Breast epithelium (tissue), 4 donors: ENCODE results near the gene LCP2. TPM values are rescaled to one million over a fixed set of nuclear protein-coding genes. Genes with fewer than 3 reads are reported as not detected.

Experiments
- DNase-seq, 2 donors: peaks; one replicate each; pipeline ENCODE4 v3.0.0-alpha.2; 2019; ENCODE audit warnings: low spot score in 2 of 2
- H3K27ac ChIP-seq, 2 donors: fragments of 200-600 bp; sonication (generic) in 1 of 2; one replicate each; pipeline ENCODE4 v1.5.1; 2016 to 2019; ENCODE audit warnings: mild to moderate bottlenecking in 1 of 2
- H3K27me3 ChIP-seq, 2 donors: fragments of 200-600 bp; sonication (generic) in 1 of 2; one replicate each; pipeline versions ENCODE4 v1.5.1 to v1.6.0; 2017 to 2019; ENCODE audit warnings: control low read depth in 1 of 2, mild to moderate bottlenecking in 1 of 2
- H3K36me3 ChIP-seq: fragments of 200-600 bp; one replicate; pipeline ENCODE4 v1.5.1; 2019
- H3K4me1 ChIP-seq, 2 donors: fragments of 200-600 bp; sonication (generic); one replicate each; pipeline ENCODE4 v1.5.1; 2016 to 2019; ENCODE audit warnings: control low read depth in 1 of 2
- H3K4me3 ChIP-seq, 3 donors: fragments of 200-600 bp; sonication (generic); 1 replicate in 2 of 3; 2 replicates in 1 of 3; pipeline ENCODE4 v1.5.1; 2016 to 2019; ENCODE audit warnings: mild to moderate bottlenecking in 3 of 3, moderate library complexity in 2 of 3
- H3K9me3 ChIP-seq, 2 donors: fragments of 200-600 bp; sonication (generic) in 1 of 2; one replicate each; pipeline ENCODE4 v1.5.1; 2016 to 2019; ENCODE audit warnings: control low read depth in 1 of 2
- CTCF ChIP-seq, 3 donors: fragments of 450-650 bp; IDR thresholded peaks; one replicate each; pipeline ENCODE4 v1.5.1; 2016 to 2017; ENCODE audit warnings: antibody characterized with exemption in 3 of 3, mild to moderate bottlenecking in 3 of 3, moderate library complexity in 3 of 3
- POLR2A ChIP-seq: fragments of 450-650 bp; IDR thresholded peaks from one replicate; pipeline ENCODE4 v1.6.1; 2016; ENCODE audit warnings: antibody characterized with exemption, mild to moderate bottlenecking, moderate library complexity
- POLR2AphosphoS5 ChIP-seq, 3 donors: sonication (generic); formaldehyde crosslinking; IDR thresholded peaks; one replicate each; pipeline ENCODE4 v1.6.1; 2017; ENCODE audit warnings: antibody characterized with exemption in 3 of 3
- intact Hi-C: fragments of 100-400 bp; cut with DNase I; formaldehyde crosslinking; loops from one replicate; pipeline ENCODE4 v1.15.1; 2023; ENCODE audit warnings: low total_unique reads
- total RNA-seq, 3 donors: library from RNA; depleted of rRNA; stranded (reverse); fragments of >200 nt; gene quantifications; one replicate each; pipeline ENCODE4 v1.1.0, GENCODE V29; 2016

LCP2 gene
- total RNA-seq, 3 donors from 2014 or later, result 15.4 to 41.4 (median 21.8) TPM

DNA sequence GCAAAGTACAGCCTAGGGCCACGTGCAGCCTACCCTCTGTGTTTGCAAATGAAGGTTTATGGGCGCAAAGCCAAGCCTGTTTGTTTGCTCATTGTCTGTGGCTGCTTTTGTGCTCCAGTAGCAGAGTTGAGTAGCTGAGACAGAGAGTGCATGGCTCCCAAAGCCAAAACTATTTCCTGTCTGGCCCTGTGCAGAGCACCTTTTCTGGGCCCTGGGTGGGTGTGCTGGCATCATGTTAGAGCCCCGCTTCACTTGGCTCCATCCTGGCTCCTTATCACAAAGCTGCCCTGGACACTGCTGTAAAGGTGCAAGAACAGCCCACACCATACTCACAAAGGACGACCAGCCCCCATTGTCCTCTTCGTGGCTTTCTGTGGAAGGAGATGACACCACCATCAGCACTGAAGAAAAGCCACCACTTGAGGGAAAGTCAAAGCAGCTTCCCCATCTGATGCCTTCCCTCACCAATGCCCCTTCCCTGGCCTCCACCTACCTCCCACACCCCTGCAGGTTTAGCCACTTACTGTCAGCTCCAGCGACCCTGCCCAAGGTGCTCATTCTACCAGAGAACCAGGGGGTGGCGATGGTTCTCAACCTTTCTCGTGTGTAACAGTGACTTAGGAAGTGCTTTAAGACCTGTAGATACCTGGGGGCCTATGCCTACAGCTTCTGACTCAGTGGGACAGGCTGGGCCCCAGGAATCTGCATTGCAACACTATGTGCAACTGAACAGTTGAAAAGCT is 23.4 kb downstream of the LCP2 start:
- no peak for TF ChIP-seq POLR2A
- no peak for TF ChIP-seq CTCF (IDR thresholded peaks at IDR 0.05)
- TF ChIP-seq POLR2AphosphoS5 (IDR thresholded peaks at IDR 0.05), result no peak
- intact Hi-C loops, result no loop called here
- DNase-seq, result peak in 1 of 2 donors; percentile 62
- Histone ChIP-seq H3K9me3 (no peaks in the 10 kb centered on the region), H3K36me3 (no peaks in the 10 kb centered on the region), H3K4me1 (peaks cover 0 to under 1% of the 10 kb centered on the region in 2 donors), H3K27ac (no peak overlapping the region), H3K27me3 (no peaks in the 10 kb centered on the region), H3K4me3 (no peak overlapping the region)

- no peaks in the 10 kb centered on the region for H3K36me3 ChIP-seq
- H3K4me1 ChIP-seq, result peaks cover 0 to 3% of the 10 kb centered on the region in 2 donors
- peak overlapping the region in 1 of 2 donors; percentile 86 for H3K27ac ChIP-seq
- H3K9me3 ChIP-seq, result no peaks in the 10 kb centered on the region
- no peak for TF ChIP-seq CTCF (IDR thresholded peaks at IDR 0.05)
- H3K27me3 ChIP-seq, result peaks cover 0 to 6% of the 10 kb centered on the region in 2 donors
- H3K4me3 ChIP-seq, result no peak overlapping the region
- no peak for DNase-seq
- intact Hi-C loops, result no loop called here
Observed at GRCh38 chr5:170270293-170271069, 27.1 kb downstream of the LCP2 start.

DNA sequence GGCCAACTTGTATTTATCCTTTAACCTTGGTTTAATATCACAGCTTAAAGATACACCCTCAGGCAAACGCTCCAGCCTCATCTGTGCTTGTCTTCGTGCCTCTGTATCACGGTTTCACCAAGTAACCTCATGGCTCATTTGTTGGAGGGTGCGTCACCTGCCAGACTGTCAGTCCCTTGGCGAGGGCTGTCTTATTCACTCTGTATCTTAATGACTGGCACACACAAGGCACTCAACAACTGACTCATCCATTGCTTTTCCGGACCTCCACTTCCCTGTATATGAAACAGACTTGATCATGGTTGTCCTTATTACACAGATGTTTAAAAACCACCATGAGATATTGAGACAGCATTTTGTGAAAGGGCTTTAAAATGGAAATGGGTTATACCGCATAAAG is 28.0 kb downstream of the LCP2 start:
- H3K27ac ChIP-seq, result peak overlapping the region; percentile 54 to 86
- TF ChIP-seq POLR2AphosphoS5 (IDR thresholded peaks at IDR 0.05), result no peak
- no peak for TF ChIP-seq CTCF (IDR thresholded peaks at IDR 0.05)
- TF ChIP-seq POLR2A, result no peak

DNA sequence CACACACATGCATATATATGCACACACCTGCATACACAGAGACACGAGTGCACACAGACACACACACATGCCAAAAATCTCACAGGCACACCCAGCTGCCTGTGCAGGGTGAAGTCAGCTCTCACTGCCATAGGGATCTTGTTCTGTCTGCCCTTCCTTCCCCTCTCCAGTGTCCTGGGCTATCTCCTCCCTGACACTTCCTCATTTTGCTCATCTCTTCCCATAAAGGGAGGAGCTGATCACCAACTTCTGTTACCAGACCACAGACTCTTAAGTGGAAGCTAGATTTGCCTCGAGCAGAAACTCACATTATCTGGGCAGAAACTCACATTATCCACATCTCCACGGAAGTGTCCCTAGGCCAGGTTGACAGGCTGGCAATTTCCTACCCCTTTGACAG is 28.7 kb downstream of the LCP2 start:
- intact Hi-C loops, result no loop called here
- Histone ChIP-seq H3K4me3 (no peak overlapping the region), H3K27me3 (peaks cover 0 to 6% of the 10 kb centered on the region in 2 donors), H3K27ac (peak overlapping the region; percentile 54 to 86), H3K36me3 (no peaks in the 10 kb centered on the region), H3K4me1 (peaks cover 0 to 3% of the 10 kb centered on the region in 2 donors), H3K9me3 (no peaks in the 10 kb centered on the region)
- no peak for DNase-seq
- no peak for TF ChIP-seq CTCF (IDR thresholded peaks at IDR 0.05)
- no peak for TF ChIP-seq POLR2A
- TF ChIP-seq POLR2AphosphoS5 (IDR thresholded peaks at IDR 0.05), result no peak

More for the DNA sequence above, 28.0 kb downstream of the LCP2 start:
- Histone ChIP-seq H3K9me3 (no peaks in the 10 kb centered on the region), H3K27me3 (peaks cover 0 to 6% of the 10 kb centered on the region in 2 donors), H3K4me1 (peaks cover 0 to 3% of the 10 kb centered on the region in 2 donors), H3K4me3 (no peak overlapping the region), H3K36me3 (no peaks in the 10 kb centered on the region)
- intact Hi-C loops, result no loop called here
- DNase-seq, result no peak

GRCh38 chr5:170268153-170268689 is 29.4 kb downstream of the LCP2 start:
- no peaks in the 10 kb centered on the region for H3K36me3 ChIP-seq
- peak overlapping the region in 2 of 3 donors; percentile 4 to 47 for H3K4me3 ChIP-seq
- intact Hi-C loops, result no loop called here

More at GRCh38 chr5:170268153-170268689, 29.4 kb downstream of the LCP2 start:
- Histone ChIP-seq H3K9me3 (no peaks in the 10 kb centered on the region), H3K27me3 (peaks cover 0 to 6% of the 10 kb centered on the region in 2 donors), H3K4me1 (peaks cover 0 to 3% of the 10 kb centered on the region in 2 donors), H3K27ac (peak overlapping the region; percentile 54 to 86)
- no peak for TF ChIP-seq POLR2A
- no peak for TF ChIP-seq POLR2AphosphoS5 (IDR thresholded peaks at IDR 0.05)
- no peak for TF ChIP-seq CTCF (IDR thresholded peaks at IDR 0.05)
- no peak for DNase-seq
